GM12892 (cell line): ENCODE results near the gene PC.
"Not testable (repeated sequence)": the region's sequence is repeated elsewhere in the genome, so short reads cannot be mapped to it uniquely, and the experiment has no call there.

ENCODE experiments used
- POLR2A ChIP-seq: IDR thresholded peaks from 2 replicates; pipeline ENCODE4 v1.6.1; 2011; ENCODE audit warnings: low read depth, low read length, control low read depth
- POLR2AphosphoS5 ChIP-seq: IDR thresholded peaks from 2 replicates; pipeline ENCODE4 v1.6.1; 2011; ENCODE audit warnings: low read depth, low read length, control low read depth
- TAF1 ChIP-seq: IDR thresholded peaks from 2 replicates; pipeline ENCODE4 v1.6.1; 2011; ENCODE audit warnings: low read depth, mild to moderate bottlenecking, control low read depth, low read length, borderline replicate concordance

- not testable (repeated sequence) for TF ChIP-seq POLR2A, POLR2AphosphoS5, TAF1
Observed at GRCh38 chr11:67005200-67005599, 47.0 kb upstream of the PC start.
